ENCODE measurements around the gene SMKR1. TPM values are rescaled to one million over a fixed set of nuclear protein-coding genes. Genes with fewer than 3 reads are reported as not detected.

Gene SMKR1
- polyA plus RNA-seq, 4 donors: 0.35 to 0.49 TPM; not detected in 2

- Histone ChIP-seq H3K27ac (ENCODE audit: low read depth in 1 of 3, low read length in 2 of 3) (no peak overlapping the region), H3K4me1 (ENCODE audit: control insufficient read depth in 3 of 3, insufficient read depth in 2 of 3, low read depth in 1 of 3, low read length in 2 of 3) (no peaks in the 10 kb centered on the region), H3K9me3 (ENCODE audit: control insufficient read depth in 2 of 2, insufficient read depth in 1 of 2, low read depth in 1 of 2, low read length in 1 of 2) (no peaks in the 10 kb centered on the region), H3K27me3 (ENCODE audit: control insufficient read depth in 3 of 3, insufficient read depth in 3 of 3, low read length in 3 of 3) (no peaks in the 10 kb centered on the region), H3K4me3 (ENCODE audit: low read depth in 1 of 3, low read length in 3 of 3) (no peak overlapping the region), H3K36me3 (ENCODE audit: control insufficient read depth in 3 of 3, insufficient read depth in 2 of 3, low read depth in 1 of 3, low read length in 3 of 3) (peaks cover 0 to 2% (median 0%) of the 10 kb centered on the region in 3 donors)
- 67 to 81% (median 70%) methylated on average over 1 of the region's 1 CpG for WGBS, 3 donors
- FAIRE-seq (no peak), DNase-seq (no peak)
These were observed 39.9 kb upstream of the SMKR1 start for GRCh38 chr7:129462420-129462819.

DNA sequence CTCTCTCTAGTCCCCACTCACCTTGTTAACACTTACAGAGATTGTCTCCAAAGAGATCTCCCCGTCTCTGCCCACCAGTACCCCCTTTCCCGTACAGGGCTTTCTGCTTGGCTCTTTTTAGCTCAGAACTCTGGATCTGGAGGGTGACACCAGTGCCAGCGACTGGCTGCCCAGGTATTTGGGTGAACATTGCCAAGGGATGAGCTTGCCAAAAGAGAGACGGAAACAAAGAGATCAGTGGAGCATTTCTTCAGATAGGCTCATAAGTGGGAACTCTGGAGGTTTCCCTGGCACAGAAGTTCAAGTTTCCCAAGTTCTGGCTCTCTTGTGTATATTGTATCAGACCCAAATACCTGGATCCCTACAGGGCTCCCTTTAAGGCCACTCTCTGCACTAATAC lies 38.1 kb upstream of the SMKR1 start:
- no peak for DNase-seq
- no peaks in the 10 kb centered on the region for H3K27me3 ChIP-seq (ENCODE audit: control insufficient read depth in 3 of 3, insufficient read depth in 3 of 3, low read length in 3 of 3)
- WGBS, 3 donors: 96 to 97% (median 96%) methylated on average over 4 of the region's 4 CpGs
- H3K27ac ChIP-seq (ENCODE audit: low read depth in 1 of 3, low read length in 2 of 3): no peak overlapping the region
- H3K4me3 ChIP-seq (ENCODE audit: low read depth in 1 of 3, low read length in 3 of 3): no peak overlapping the region
- H3K9me3 ChIP-seq (ENCODE audit: control insufficient read depth in 2 of 2, insufficient read depth in 1 of 2, low read depth in 1 of 2, low read length in 1 of 2): no peaks in the 10 kb centered on the region
- no peak for FAIRE-seq
- no peaks in the 10 kb centered on the region for H3K4me1 ChIP-seq (ENCODE audit: control insufficient read depth in 3 of 3, insufficient read depth in 2 of 3, low read depth in 1 of 3, low read length in 2 of 3)
- peaks cover 0 to 2% (median 0%) of the 10 kb centered on the region in 3 donors for H3K36me3 ChIP-seq (ENCODE audit: control insufficient read depth in 3 of 3, insufficient read depth in 2 of 3, low read depth in 1 of 3, low read length in 3 of 3)

- Histone ChIP-seq H3K27me3 (ENCODE audit: control insufficient read depth in 3 of 3, insufficient read depth in 3 of 3, low read length in 3 of 3) (no peaks in the 10 kb centered on the region), H3K4me1 (ENCODE audit: control insufficient read depth in 3 of 3, insufficient read depth in 2 of 3, low read depth in 1 of 3, low read length in 2 of 3) (no peaks in the 10 kb centered on the region), H3K27ac (ENCODE audit: low read depth in 1 of 3, low read length in 2 of 3) (no peak overlapping the region), H3K4me3 (ENCODE audit: low read depth in 1 of 3, low read length in 3 of 3) (no peak overlapping the region), H3K36me3 (ENCODE audit: control insufficient read depth in 3 of 3, insufficient read depth in 2 of 3, low read depth in 1 of 3, low read length in 3 of 3) (peaks cover 0 to 2% (median 0%) of the 10 kb centered on the region in 3 donors), H3K9me3 (ENCODE audit: control insufficient read depth in 2 of 2, insufficient read depth in 1 of 2, low read depth in 1 of 2, low read length in 1 of 2) (no peaks in the 10 kb centered on the region)
- DNase-seq (no peak), FAIRE-seq (no peak)
- 23 to 58% (median 37%) methylated on average over 2 of the region's 2 CpGs for WGBS, 3 donors
These were observed 37.3 kb upstream of the SMKR1 start for GRCh38 chr7:129465080-129465479.

GRCh38 chr7:129466796-129467195 lies 35.5 kb upstream of the SMKR1 start:
- Histone ChIP-seq H3K27ac (ENCODE audit: low read depth in 1 of 3, low read length in 2 of 3) (no peak overlapping the region), H3K36me3 (ENCODE audit: control insufficient read depth in 3 of 3, insufficient read depth in 2 of 3, low read depth in 1 of 3, low read length in 3 of 3) (no peaks in the 10 kb centered on the region), H3K27me3 (ENCODE audit: control insufficient read depth in 3 of 3, insufficient read depth in 3 of 3, low read length in 3 of 3) (no peaks in the 10 kb centered on the region), H3K4me1 (ENCODE audit: control insufficient read depth in 3 of 3, insufficient read depth in 2 of 3, low read depth in 1 of 3, low read length in 2 of 3) (no peaks in the 10 kb centered on the region), H3K4me3 (ENCODE audit: low read depth in 1 of 3, low read length in 3 of 3) (no peak overlapping the region), H3K9me3 (ENCODE audit: control insufficient read depth in 2 of 2, insufficient read depth in 1 of 2, low read depth in 1 of 2, low read length in 1 of 2) (no peaks in the 10 kb centered on the region)
- DNase-seq (no peak), FAIRE-seq (no peak)
- 84 to 89% (median 85%) methylated on average over 3 of the region's 3 CpGs for WGBS, 3 donors

DNA sequence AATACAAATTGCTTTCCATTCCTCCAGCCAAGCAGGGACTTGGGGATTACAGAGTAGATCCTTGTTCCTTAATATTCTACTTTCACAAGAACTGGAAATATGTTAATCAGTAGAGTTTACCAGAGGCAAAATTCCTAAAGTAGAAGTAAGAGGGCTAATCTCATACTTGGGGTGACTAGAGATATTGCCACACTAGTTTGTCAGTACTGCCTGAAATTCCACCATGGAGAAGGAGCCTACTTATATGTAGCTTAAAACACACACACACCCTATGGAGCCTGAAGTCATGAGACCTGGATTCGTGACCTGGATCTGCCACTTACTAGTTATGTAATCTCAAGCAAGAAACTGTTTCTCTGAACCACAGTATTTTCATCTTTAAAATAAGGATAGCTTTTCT lies 34.2 kb upstream of the SMKR1 start:
- Histone ChIP-seq H3K27me3 (ENCODE audit: control insufficient read depth in 3 of 3, insufficient read depth in 3 of 3, low read length in 3 of 3) (no peaks in the 10 kb centered on the region), H3K36me3 (ENCODE audit: control insufficient read depth in 3 of 3, insufficient read depth in 2 of 3, low read depth in 1 of 3, low read length in 3 of 3) (no peaks in the 10 kb centered on the region), H3K4me3 (ENCODE audit: low read depth in 1 of 3, low read length in 3 of 3) (no peak overlapping the region), H3K9me3 (ENCODE audit: control insufficient read depth in 2 of 2, insufficient read depth in 1 of 2, low read depth in 1 of 2, low read length in 1 of 2) (no peaks in the 10 kb centered on the region), H3K4me1 (ENCODE audit: control insufficient read depth in 3 of 3, insufficient read depth in 2 of 3, low read depth in 1 of 3, low read length in 2 of 3) (no peaks in the 10 kb centered on the region), H3K27ac (ENCODE audit: low read depth in 1 of 3, low read length in 2 of 3) (no peak overlapping the region)
- 33 to 81% (median 65%) methylated on average over 1 of the region's 1 CpG for WGBS, 3 donors
- no peak for FAIRE-seq
- DNase-seq: no peak

DNA sequence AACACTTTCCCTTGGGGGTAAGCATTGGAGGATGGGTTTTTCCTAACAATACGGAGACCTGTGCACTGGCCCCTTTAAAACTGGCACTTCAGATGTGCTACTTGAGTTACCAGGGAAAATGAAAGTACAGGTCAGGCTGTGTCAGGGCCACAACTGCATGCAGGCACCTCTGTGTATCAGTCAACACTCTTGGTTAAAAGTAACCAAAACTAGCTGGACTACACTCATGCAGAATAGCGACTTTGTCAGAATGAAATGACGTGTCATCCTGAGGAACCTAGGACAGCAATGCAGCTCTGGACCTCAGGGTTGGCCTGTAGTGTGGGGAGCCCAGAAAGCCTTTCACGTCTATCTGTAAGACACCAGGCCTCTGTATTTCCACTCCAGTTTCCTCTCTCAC lies 33.8 kb upstream of the SMKR1 start:
- DNase-seq (peak in 1 of 2 donors; percentile 35), FAIRE-seq (no peak)
- no peaks in the 10 kb centered on the region for H3K27me3 ChIP-seq (ENCODE audit: control insufficient read depth in 3 of 3, insufficient read depth in 3 of 3, low read length in 3 of 3)
- H3K9me3 ChIP-seq (ENCODE audit: control insufficient read depth in 2 of 2, insufficient read depth in 1 of 2, low read depth in 1 of 2, low read length in 1 of 2): no peaks in the 10 kb centered on the region
- WGBS, 3 donors: 21 to 87% (median 56%) methylated on average over 4 of the region's 4 CpGs
- no peaks in the 10 kb centered on the region for H3K4me1 ChIP-seq (ENCODE audit: control insufficient read depth in 3 of 3, insufficient read depth in 2 of 3, low read depth in 1 of 3, low read length in 2 of 3)
- H3K4me3 ChIP-seq (ENCODE audit: low read depth in 1 of 3, low read length in 3 of 3): no peak overlapping the region
- H3K27ac ChIP-seq (ENCODE audit: low read depth in 1 of 3, low read length in 2 of 3): no peak overlapping the region
- H3K36me3 ChIP-seq (ENCODE audit: control insufficient read depth in 3 of 3, insufficient read depth in 2 of 3, low read depth in 1 of 3, low read length in 3 of 3): no peaks in the 10 kb centered on the region

GRCh38 chr7:129469930-129470329 lies 32.4 kb upstream of the SMKR1 start:
- no peaks in the 10 kb centered on the region for H3K27me3 ChIP-seq (ENCODE audit: control insufficient read depth in 3 of 3, insufficient read depth in 3 of 3, low read length in 3 of 3)
- H3K4me3 ChIP-seq (ENCODE audit: low read depth in 1 of 3, low read length in 3 of 3): no peak overlapping the region
- DNase-seq (no peak), FAIRE-seq (no peak)
- H3K4me1 ChIP-seq (ENCODE audit: control insufficient read depth in 3 of 3, insufficient read depth in 2 of 3, low read depth in 1 of 3, low read length in 2 of 3): no peaks in the 10 kb centered on the region
- H3K9me3 ChIP-seq (ENCODE audit: control insufficient read depth in 2 of 2, insufficient read depth in 1 of 2, low read depth in 1 of 2, low read length in 1 of 2): no peaks in the 10 kb centered on the region
- no peak overlapping the region for H3K27ac ChIP-seq (ENCODE audit: low read depth in 1 of 3, low read length in 2 of 3)
- H3K36me3 ChIP-seq (ENCODE audit: control insufficient read depth in 3 of 3, insufficient read depth in 2 of 3, low read depth in 1 of 3, low read length in 3 of 3): no peaks in the 10 kb centered on the region

DNA sequence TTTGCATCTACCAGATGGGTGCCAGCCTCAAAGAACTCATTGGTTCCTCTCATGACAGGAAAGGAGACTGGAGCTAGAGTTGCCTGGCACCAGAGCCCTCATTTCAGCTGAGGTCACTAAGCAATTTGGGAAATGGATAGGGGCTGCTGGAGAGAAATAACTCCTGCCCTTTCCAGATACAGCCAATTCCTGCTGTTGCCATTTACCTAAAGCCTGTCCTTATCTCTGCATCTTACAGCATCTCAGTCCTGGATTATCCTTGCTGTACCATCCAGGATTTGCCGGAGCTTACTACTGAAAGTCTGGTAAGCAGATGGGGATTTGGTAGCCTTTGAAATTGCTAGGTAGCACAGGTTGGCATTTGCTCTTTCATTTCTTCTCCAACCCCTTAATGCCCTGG lies 31.9 kb upstream of the SMKR1 start:
- no peaks in the 10 kb centered on the region for H3K27me3 ChIP-seq (ENCODE audit: control insufficient read depth in 3 of 3, insufficient read depth in 3 of 3, low read length in 3 of 3)
- H3K4me1 ChIP-seq (ENCODE audit: control insufficient read depth in 3 of 3, insufficient read depth in 2 of 3, low read depth in 1 of 3, low read length in 2 of 3): no peaks in the 10 kb centered on the region
- no peak overlapping the region for H3K4me3 ChIP-seq (ENCODE audit: low read depth in 1 of 3, low read length in 3 of 3)
- no peaks in the 10 kb centered on the region for H3K9me3 ChIP-seq (ENCODE audit: control insufficient read depth in 2 of 2, insufficient read depth in 1 of 2, low read depth in 1 of 2, low read length in 1 of 2)
- no peak overlapping the region for H3K27ac ChIP-seq (ENCODE audit: low read depth in 1 of 3, low read length in 2 of 3)
- DNase-seq: no peak
- FAIRE-seq: no peak
- H3K36me3 ChIP-seq (ENCODE audit: control insufficient read depth in 3 of 3, insufficient read depth in 2 of 3, low read depth in 1 of 3, low read length in 3 of 3): no peaks in the 10 kb centered on the region
- WGBS, 3 donors: 94 to 100% (median 95%) methylated on average over 1 of the region's 1 CpG

DNA sequence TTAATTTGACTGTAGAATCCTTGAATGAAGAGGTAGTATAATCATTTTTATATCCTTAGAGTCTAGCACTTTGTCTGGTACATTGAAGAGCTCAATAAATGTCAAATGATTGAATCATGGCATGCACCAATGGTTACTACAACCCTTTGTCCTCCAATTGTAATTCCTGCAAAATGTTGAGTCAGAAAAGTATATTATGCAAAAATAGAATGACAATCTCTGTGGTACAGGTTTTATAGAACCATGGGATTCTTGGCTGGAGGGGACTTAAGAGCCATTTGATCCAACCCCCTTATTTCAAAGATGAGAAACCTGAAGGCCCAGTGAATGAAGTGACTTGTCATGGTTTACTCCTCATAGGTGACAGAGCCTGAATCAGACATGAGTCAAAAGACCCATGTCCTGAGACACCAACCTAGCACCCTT lies 30.9 kb upstream of the SMKR1 start:
- FAIRE-seq: no peak
- no peaks in the 10 kb centered on the region for H3K27me3 ChIP-seq (ENCODE audit: control insufficient read depth in 3 of 3, insufficient read depth in 3 of 3, low read length in 3 of 3)
- no peak for DNase-seq

More for the DNA sequence above, 30.9 kb upstream of the SMKR1 start:
- Histone ChIP-seq H3K4me1 (ENCODE audit: control insufficient read depth in 3 of 3, insufficient read depth in 2 of 3, low read depth in 1 of 3, low read length in 2 of 3) (no peaks in the 10 kb centered on the region), H3K4me3 (ENCODE audit: low read depth in 1 of 3, low read length in 3 of 3) (no peak overlapping the region), H3K27ac (ENCODE audit: low read depth in 1 of 3, low read length in 2 of 3) (no peak overlapping the region), H3K9me3 (ENCODE audit: control insufficient read depth in 2 of 2, insufficient read depth in 1 of 2, low read depth in 1 of 2, low read length in 1 of 2) (no peaks in the 10 kb centered on the region), H3K36me3 (ENCODE audit: control insufficient read depth in 3 of 3, insufficient read depth in 2 of 3, low read depth in 1 of 3, low read length in 3 of 3) (no peaks in the 10 kb centered on the region)
